ENCODE data around the gene ZNF362. TPM values are rescaled to one million over a fixed set of nuclear protein-coding genes. Genes with fewer than 3 reads are reported as not detected.

ZNF362 gene
- total RNA-seq, 3 donors from 2014 or later (not counting 1 experiment from before 2014, with no cell fraction given), result 34.7 to 39.1 (median 38.3) TPM

GRCh38 chr1:33339413-33339812, 83.1 kb downstream of the ZNF362 start:
- Mint-ChIP-seq H3K9me3 (no peaks in the 10 kb centered on the region), H3K36me3 (no peaks in the 10 kb centered on the region), H3K27ac (no peak overlapping the region), H3K27me3 (ENCODE audit: low read depth in 2 of 2) (no peaks in the 10 kb centered on the region), H3K4me3 (no peak overlapping the region), H3K4me1 (peaks cover 29 to 67% of the 10 kb centered on the region in 2 donors)
- H3K27me3 ChIP-seq (ENCODE audit: control insufficient read depth, insufficient read depth, low read length), result no peaks in the 10 kb centered on the region
- no peak overlapping the region for H3K27ac ChIP-seq (ENCODE audit: low read length)
- H3K4me3 ChIP-seq (ENCODE audit: low read length), result no peak overlapping the region
- no peak for DNase-seq
- 92% methylated on average over 2 of the region's 2 CpGs for WGBS (ENCODE audit: insufficient coverage)
- H3K9me3 ChIP-seq (ENCODE audit: control insufficient read depth, insufficient read depth, low read length), result no peaks in the 10 kb centered on the region
- TF ChIP-seq, protein P1, sequence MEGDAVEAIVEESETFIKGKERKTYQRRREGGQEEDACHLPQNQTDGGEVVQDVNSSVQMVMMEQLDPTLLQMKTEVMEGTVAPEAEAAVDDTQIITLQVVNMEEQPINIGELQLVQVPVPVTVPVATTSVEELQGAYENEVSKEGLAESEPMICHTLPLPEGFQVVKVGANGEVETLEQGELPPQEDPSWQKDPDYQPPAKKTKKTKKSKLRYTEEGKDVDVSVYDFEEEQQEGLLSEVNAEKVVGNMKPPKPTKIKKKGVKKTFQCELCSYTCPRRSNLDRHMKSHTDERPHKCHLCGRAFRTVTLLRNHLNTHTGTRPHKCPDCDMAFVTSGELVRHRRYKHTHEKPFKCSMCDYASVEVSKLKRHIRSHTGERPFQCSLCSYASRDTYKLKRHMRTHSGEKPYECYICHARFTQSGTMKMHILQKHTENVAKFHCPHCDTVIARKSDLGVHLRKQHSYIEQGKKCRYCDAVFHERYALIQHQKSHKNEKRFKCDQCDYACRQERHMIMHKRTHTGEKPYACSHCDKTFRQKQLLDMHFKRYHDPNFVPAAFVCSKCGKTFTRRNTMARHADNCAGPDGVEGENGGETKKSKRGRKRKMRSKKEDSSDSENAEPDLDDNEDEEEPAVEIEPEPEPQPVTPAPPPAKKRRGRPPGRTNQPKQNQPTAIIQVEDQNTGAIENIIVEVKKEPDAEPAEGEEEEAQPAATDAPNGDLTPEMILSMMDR (IDR thresholded peaks at IDR 0.05), result no peak
- peaks cover 6% of the 10 kb centered on the region for H3K4me1 ChIP-seq (ENCODE audit: control insufficient read depth, insufficient read depth, low read length)
- no peaks in the 10 kb centered on the region for H3K36me3 ChIP-seq (ENCODE audit: control insufficient read depth, insufficient read depth, low read length)
- ATAC-seq, result no peak
- intact Hi-C loops (cut with micrococcal nuclease), result no loop called here

GRCh38 chr1:33341190-33341589, 84.9 kb downstream of the ZNF362 start:
- H3K27ac Mint-ChIP-seq, result no peak overlapping the region
- H3K27me3 Mint-ChIP-seq (ENCODE audit: low read depth in 2 of 2), result no peaks in the 10 kb centered on the region
- no peaks in the 10 kb centered on the region for H3K36me3 Mint-ChIP-seq
- DNase-seq (no peak), ATAC-seq (no peak)
- Histone ChIP-seq H3K9me3 (ENCODE audit: control insufficient read depth, insufficient read depth, low read length) (no peaks in the 10 kb centered on the region), H3K4me3 (ENCODE audit: low read length) (no peak overlapping the region), H3K27ac (ENCODE audit: low read length) (no peak overlapping the region), H3K36me3 (ENCODE audit: control insufficient read depth, insufficient read depth, low read length) (no peaks in the 10 kb centered on the region), H3K4me1 (ENCODE audit: control insufficient read depth, insufficient read depth, low read length) (peaks cover 6% of the 10 kb centered on the region), H3K27me3 (ENCODE audit: control insufficient read depth, insufficient read depth, low read length) (no peaks in the 10 kb centered on the region)
- TF ChIP-seq, protein P1 (IDR thresholded peaks at IDR 0.05), result no peak
- H3K4me1 Mint-ChIP-seq, result peaks cover 19 to 57% of the 10 kb centered on the region in 2 donors
- 98% methylated on average over 6 of the region's 6 CpGs for WGBS (ENCODE audit: insufficient coverage)
- no peaks in the 10 kb centered on the region for H3K9me3 Mint-ChIP-seq
- intact Hi-C loops (cut with micrococcal nuclease), result no loop called here
- H3K4me3 Mint-ChIP-seq, result no peak overlapping the region

DNA sequence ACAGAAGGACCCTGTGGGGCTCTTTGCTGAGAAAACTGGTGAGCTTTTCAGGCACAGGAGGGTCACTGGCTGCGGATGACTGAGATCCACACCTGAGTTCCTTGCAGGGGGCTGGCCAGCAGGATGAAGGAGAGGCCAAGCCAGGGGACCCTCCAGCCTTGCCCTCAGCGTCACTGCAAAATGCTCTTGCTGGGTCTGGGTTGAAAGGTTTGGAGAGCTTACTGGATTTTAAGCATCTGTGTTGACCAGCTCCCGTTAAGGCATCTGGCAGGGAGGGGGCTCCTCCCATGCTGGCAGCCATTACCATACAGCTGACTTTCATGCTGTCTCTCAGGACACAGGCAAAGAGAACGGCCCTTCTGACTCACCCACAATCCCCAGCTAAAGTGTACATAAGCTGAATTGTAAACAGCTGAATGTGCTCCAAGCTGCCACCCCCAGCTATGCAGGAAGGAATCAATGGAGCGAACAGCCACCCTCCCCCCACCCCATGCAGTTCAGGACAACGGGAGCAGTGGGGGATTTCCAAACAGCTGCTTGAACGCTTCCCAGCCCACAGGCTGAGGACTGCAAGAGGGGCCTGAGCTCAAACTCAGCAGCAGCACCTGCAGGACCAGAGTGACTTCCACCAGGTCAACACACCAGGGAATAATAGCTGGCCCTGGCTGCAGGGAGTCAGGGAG, 85.9 kb downstream of the ZNF362 start:
- Mint-ChIP-seq H3K27me3 (ENCODE audit: low read depth in 2 of 2) (no peaks in the 10 kb centered on the region), H3K4me1 (peaks cover 29 to 64% of the 10 kb centered on the region in 2 donors), H3K4me3 (no peak overlapping the region), H3K27ac (no peak overlapping the region), H3K9me3 (no peaks in the 10 kb centered on the region), H3K36me3 (no peaks in the 10 kb centered on the region)
- DNase-seq (no peak), ATAC-seq (no peak)
- H3K4me1 ChIP-seq (ENCODE audit: control insufficient read depth, insufficient read depth, low read length), result peaks cover 10% of the 10 kb centered on the region
- intact Hi-C loops (cut with micrococcal nuclease), result no loop called here
- H3K36me3 ChIP-seq (ENCODE audit: control insufficient read depth, insufficient read depth, low read length), result no peaks in the 10 kb centered on the region
- no peak overlapping the region for H3K4me3 ChIP-seq (ENCODE audit: low read length)
- no peak overlapping the region for H3K27ac ChIP-seq (ENCODE audit: low read length)
- H3K9me3 ChIP-seq (ENCODE audit: control insufficient read depth, insufficient read depth, low read length), result no peaks in the 10 kb centered on the region
- WGBS (ENCODE audit: insufficient coverage), result 67% methylated on average over 7 of the region's 7 CpGs
- no peaks in the 10 kb centered on the region for H3K27me3 ChIP-seq (ENCODE audit: control insufficient read depth, insufficient read depth, low read length)
- TF ChIP-seq, protein P1 (IDR thresholded peaks at IDR 0.05), result no peak

DNA sequence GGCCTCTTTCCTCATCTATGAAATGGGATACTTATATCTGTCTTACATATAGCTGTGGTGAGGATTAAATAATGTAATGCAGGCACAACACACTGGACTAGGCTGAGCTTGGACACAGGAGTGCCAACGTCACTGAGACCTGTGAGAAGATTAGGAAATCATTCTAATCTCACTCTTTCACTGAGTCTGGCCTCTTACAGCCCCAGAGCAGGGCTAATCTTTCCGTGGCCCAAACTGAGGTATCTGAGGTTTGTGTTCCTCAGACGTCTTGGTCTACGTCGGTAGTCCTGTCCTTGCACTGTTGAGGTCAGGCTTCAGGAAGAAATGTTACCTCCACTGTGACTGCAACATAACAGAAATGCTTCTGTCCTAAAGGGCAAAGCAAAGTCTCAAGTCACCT, 87.2 kb downstream of the ZNF362 start:
- H3K27ac ChIP-seq (ENCODE audit: low read length), result no peak overlapping the region
- H3K4me3 Mint-ChIP-seq, result no peak overlapping the region
- no peaks in the 10 kb centered on the region for H3K9me3 ChIP-seq (ENCODE audit: control insufficient read depth, insufficient read depth, low read length)
- peaks cover 30 to 60% of the 10 kb centered on the region in 2 donors for H3K4me1 Mint-ChIP-seq
- H3K9me3 Mint-ChIP-seq, result no peaks in the 10 kb centered on the region
- no peak overlapping the region for H3K4me3 ChIP-seq (ENCODE audit: low read length)
- WGBS (ENCODE audit: insufficient coverage), result 49% methylated on average over 5 of the region's 5 CpGs
- ATAC-seq (peak in 1 of 3 donors; percentile 40), DNase-seq (no peak)
- no peaks in the 10 kb centered on the region for H3K36me3 ChIP-seq (ENCODE audit: control insufficient read depth, insufficient read depth, low read length)
- H3K27me3 ChIP-seq (ENCODE audit: control insufficient read depth, insufficient read depth, low read length), result no peaks in the 10 kb centered on the region
- intact Hi-C loops (cut with micrococcal nuclease), result no loop called here
- H3K4me1 ChIP-seq (ENCODE audit: control insufficient read depth, insufficient read depth, low read length), result peaks cover 21% of the 10 kb centered on the region
- no peaks in the 10 kb centered on the region for H3K27me3 Mint-ChIP-seq (ENCODE audit: low read depth in 2 of 2)
- H3K27ac Mint-ChIP-seq, result peak overlapping the region; percentile 35 to 46
- no peaks in the 10 kb centered on the region for H3K36me3 Mint-ChIP-seq
- TF ChIP-seq, protein P1 (IDR thresholded peaks at IDR 0.05), result no peak
